Muscle of leg (tissue), 16 donors: ENCODE data around the gene FAM53A. TPM values are rescaled to one million over a fixed set of nuclear protein-coding genes. Genes with fewer than 3 reads are reported as not detected.

ENCODE experiments used
- DNase-seq: peaks from one replicate; pipeline ENCODE4 v3.0.0; 2013
- H3K27ac ChIP-seq: one replicate; pipeline ENCODE4 v1.5.1; 2013; ENCODE audit warnings: mild to moderate bottlenecking, low read length, control low read depth
- H3K27me3 ChIP-seq: one replicate; pipeline ENCODE4 v1.6.1; 2013; ENCODE audit warnings: low read length; ENCODE audit not compliant: control insufficient read depth, insufficient read depth
- H3K36me3 ChIP-seq: one replicate; pipeline ENCODE4 v1.6.1; 2013; ENCODE audit warnings: low read length; ENCODE audit not compliant: control insufficient read depth, insufficient read depth
- H3K4me1 ChIP-seq: one replicate; pipeline ENCODE4 v1.6.1; 2013; ENCODE audit warnings: low read length; ENCODE audit not compliant: control insufficient read depth, insufficient read depth
- H3K4me3 ChIP-seq: one replicate; pipeline ENCODE4 v1.5.1; 2013; ENCODE audit warnings: low read length, control low read depth
- H3K9me3 ChIP-seq: replicated peaks from 2 replicates; pipeline ENCODE4 v1.6.1; 2013; ENCODE audit warnings: low read depth, low read length; ENCODE audit not compliant: control insufficient read depth
- WGBS: methylation state at CpG from one replicate; pipeline ENCODE4 v1.1.5; 2013; ENCODE audit warnings: missing lambda C conversion rate; ENCODE audit not compliant: insufficient coverage; 5-methylcytosine and 5-hydroxymethylcytosine counted together
- long read RNA-seq, 11 donors: transcript quantifications; one replicate each; lab custom pipeline, GENCODE V29; 2026
- polyA plus RNA-seq, 8 donors: library from polyadenylated mRNA; unstranded; fragments of 120-200 nt; gene quantifications; one replicate each; pipeline versions ENCODE4 v1.2.1 to v1.2.3, GENCODE V29; 2013; ENCODE audit warnings: inconsistent platforms in 1 of 8, low replicate concordance in 1 of 8; ENCODE audit not compliant: insufficient read length in 8 of 8, insufficient read depth in 1 of 8
- total RNA-seq: library from RNA; stranded (reverse); fragments of 120-200 nt; gene quantifications from one replicate; pipeline ENCODE4 v1.2.4, GENCODE V29; 2013

The FAM53A gene
- total RNA-seq = 1.6 TPM
- polyA plus RNA-seq = 1 to 10 TPM; 1.2 to 2.4 (median 1.4) TPM
- long read RNA-seq, donor 1 = 0 reads
- long read RNA-seq, donor 2 = 0 reads
- long read RNA-seq, donor 3 = 0 reads
- long read RNA-seq, donor 4 = 0 reads
- long read RNA-seq, donor 5 = 0 reads
- long read RNA-seq, donor 6 = 0 reads
- long read RNA-seq, donor 7 = 0 reads
- long read RNA-seq, donor 8 = 0 reads
- long read RNA-seq, donor 9 = 0 reads
- long read RNA-seq, donor 10 = 0 reads
- long read RNA-seq, donor 11 = 0 reads

GRCh38 chr4:1683736-1684505 lies at the start of gene FAM53A:
FAM53A (minus strand) TSS chr4:1684313; CDS start chr4:1668741, 15,572 bp downstream.
- Histone ChIP-seq H3K9me3 (no peaks in the 10 kb centered on the region), H3K27ac (peak within 1 kb of the TSS; percentile 55), H3K27me3 (no peaks in the 10 kb centered on the region), H3K36me3 (no peaks in the 10 kb centered on the region), H3K4me1 (peaks cover 13% of the 10 kb centered on the region), H3K4me3 (peak within 1 kb of the TSS; percentile 41)
- DNase-seq = peak; percentile 93
- under 1% methylated on average over 118 of the region's 118 CpGs for WGBS

GRCh38 chr4:1732911-1733310 lies 48.8 kb upstream of the FAM53A start:
- Histone ChIP-seq H3K9me3 (peaks cover 6% of the 10 kb centered on the region), H3K4me3 (no peak overlapping the region), H3K27ac (no peak overlapping the region), H3K4me1 (peaks cover 6% of the 10 kb centered on the region), H3K36me3 (peaks cover 71% of the 10 kb centered on the region), H3K27me3 (no peaks in the 10 kb centered on the region)
- no peak for DNase-seq
- 74% methylated on average over 6 of the region's 10 CpGs for WGBS

- peaks cover 14% of the 10 kb centered on the region for H3K4me1 ChIP-seq
- no peak for DNase-seq
- peaks cover 71% of the 10 kb centered on the region for H3K36me3 ChIP-seq
- H3K4me3 ChIP-seq = no peak overlapping the region
- no peaks in the 10 kb centered on the region for H3K9me3 ChIP-seq
- no peak overlapping the region for H3K27ac ChIP-seq
- WGBS = 97% methylated on average over 8 of the region's 10 CpGs
- no peaks in the 10 kb centered on the region for H3K27me3 ChIP-seq
These were observed 47.1 kb upstream of the FAM53A start for GRCh38 chr4:1731180-1731579.

- Histone ChIP-seq H3K4me3 (no peak overlapping the region), H3K27ac (no peak overlapping the region), H3K9me3 (no peaks in the 10 kb centered on the region), H3K4me1 (peaks cover 19% of the 10 kb centered on the region), H3K27me3 (no peaks in the 10 kb centered on the region), H3K36me3 (peaks cover 71% of the 10 kb centered on the region)
- DNase-seq = no peak
- WGBS = 96% methylated on average over 16 of the region's 16 CpGs
These were observed 46.5 kb upstream of the FAM53A start for GRCh38 chr4:1730532-1731135.

- Histone ChIP-seq H3K36me3 (peaks cover 65% of the 10 kb centered on the region), H3K4me3 (no peak overlapping the region), H3K9me3 (no peaks in the 10 kb centered on the region), H3K27ac (no peak overlapping the region), H3K4me1 (peaks cover 19% of the 10 kb centered on the region), H3K27me3 (no peaks in the 10 kb centered on the region)
- DNase-seq = no peak
- WGBS = 94% methylated on average over 31 of the region's 31 CpGs
These were observed 44.2 kb upstream of the FAM53A start for GRCh38 chr4:1728061-1728980.

- no peak for DNase-seq
- Histone ChIP-seq H3K36me3 (peaks cover 64% of the 10 kb centered on the region), H3K9me3 (no peaks in the 10 kb centered on the region), H3K27ac (peak overlapping the region; percentile 47), H3K4me3 (no peak overlapping the region), H3K27me3 (no peaks in the 10 kb centered on the region), H3K4me1 (peaks cover 27% of the 10 kb centered on the region)
- WGBS = 79% methylated on average over 15 of the region's 18 CpGs
These were observed 43.3 kb upstream of the FAM53A start for GRCh38 chr4:1727117-1728031.

- H3K27me3 ChIP-seq = no peaks in the 10 kb centered on the region
- H3K4me3 ChIP-seq = no peak overlapping the region
- WGBS = 60% methylated on average over 15 of the region's 17 CpGs
- H3K4me1 ChIP-seq = peaks cover 35% of the 10 kb centered on the region
- peaks cover 62% of the 10 kb centered on the region for H3K36me3 ChIP-seq
- H3K27ac ChIP-seq = peak overlapping the region; percentile 35
- DNase-seq = peak; percentile 89
- H3K9me3 ChIP-seq = no peaks in the 10 kb centered on the region
These were observed 42.2 kb upstream of the FAM53A start for GRCh38 chr4:1726146-1726934.

GRCh38 chr4:1725521-1725920 lies 41.4 kb upstream of the FAM53A start:
- 90% methylated on average over 8 of the region's 10 CpGs for WGBS
- H3K27ac ChIP-seq = no peak overlapping the region
- H3K4me3 ChIP-seq = no peak overlapping the region
- peaks cover 35% of the 10 kb centered on the region for H3K4me1 ChIP-seq
- H3K36me3 ChIP-seq = peaks cover 55% of the 10 kb centered on the region
- H3K27me3 ChIP-seq = no peaks in the 10 kb centered on the region
- H3K9me3 ChIP-seq = no peaks in the 10 kb centered on the region
- DNase-seq = no peak
